Activated T-helper 9 cell treated with anti-CD3 and anti-CD28 coated beads, Interleukin-2, amount 50 U/mL, for 16 hours (primary cell): ENCODE results near the gene ADD2.

ENCODE experiments used
- DNase-seq: peaks from one replicate; pipeline ENCODE4 v3.0.0-alpha.2; 2020; ENCODE audit warnings: low read depth

The ADD2 gene

DNA sequence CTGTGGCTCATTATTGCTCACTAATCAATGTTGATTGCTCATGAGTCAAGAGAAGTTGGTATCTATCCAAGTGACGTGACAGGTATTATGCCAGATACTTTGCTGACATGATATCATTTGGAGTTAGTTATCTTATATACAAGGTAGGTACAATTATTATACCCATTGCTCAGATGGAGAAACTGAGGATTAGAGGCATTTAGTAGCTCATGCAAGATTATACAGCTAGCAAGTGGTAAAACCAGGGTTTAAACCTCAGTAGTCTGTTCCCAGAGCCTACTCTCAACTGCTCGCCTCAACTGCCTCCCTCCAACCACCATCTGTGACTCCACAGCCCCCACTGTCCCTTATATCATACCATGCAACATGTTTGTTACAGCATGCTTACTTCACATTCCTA lies 16.3 kb upstream of the ADD2 start:
- no peak for DNase-seq

DNA sequence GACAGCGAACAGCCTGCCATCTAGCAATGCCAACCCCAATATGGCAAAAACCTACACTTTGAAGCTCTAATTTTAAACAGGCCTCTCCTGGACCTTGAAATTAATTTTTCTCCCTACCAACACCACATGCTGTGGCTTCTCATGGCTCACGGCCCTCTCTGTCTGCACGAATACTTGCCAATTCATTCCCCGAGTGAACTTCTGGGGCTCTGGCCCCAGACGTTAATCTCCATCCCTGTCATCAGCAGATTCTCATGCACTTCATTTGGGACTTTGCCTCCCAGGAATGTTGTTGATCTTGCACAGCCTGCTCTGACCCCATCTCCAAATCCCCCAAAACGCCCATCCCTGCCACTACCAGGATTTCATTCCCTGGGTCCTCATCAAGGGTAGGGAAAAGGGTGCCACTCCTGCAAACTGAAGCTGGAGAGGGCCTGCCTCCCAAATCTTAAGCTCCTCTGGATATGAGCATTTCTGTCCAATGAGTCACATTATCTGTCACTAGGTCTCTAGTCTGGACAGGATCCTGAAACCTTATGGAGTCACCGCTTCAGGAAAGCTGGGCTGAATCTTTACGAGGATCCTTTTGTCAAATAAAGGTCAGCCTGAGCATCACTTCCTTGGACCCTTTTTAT lies 12.0 kb upstream of the ADD2 start:
- DNase-seq = no peak

DNA sequence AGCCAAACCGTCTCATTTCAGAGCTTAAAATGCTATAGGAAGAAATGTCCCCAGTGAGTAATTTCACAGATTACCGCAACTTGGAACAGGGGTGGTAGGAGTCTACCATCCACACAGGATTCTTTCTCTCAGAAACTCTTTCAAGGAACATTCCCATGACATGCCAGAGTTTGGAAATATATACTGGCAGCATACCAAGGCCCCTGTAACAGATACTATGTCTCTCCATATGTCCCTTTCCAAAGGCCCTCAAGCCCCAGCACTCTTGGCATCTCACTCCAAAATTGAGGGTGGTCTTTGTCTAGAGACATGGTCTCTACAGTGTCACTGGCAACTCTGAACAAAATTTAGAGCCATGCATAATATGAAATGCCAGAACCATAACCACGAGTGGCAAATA lies 11.5 kb upstream of the ADD2 start:
- no peak for DNase-seq

DNA sequence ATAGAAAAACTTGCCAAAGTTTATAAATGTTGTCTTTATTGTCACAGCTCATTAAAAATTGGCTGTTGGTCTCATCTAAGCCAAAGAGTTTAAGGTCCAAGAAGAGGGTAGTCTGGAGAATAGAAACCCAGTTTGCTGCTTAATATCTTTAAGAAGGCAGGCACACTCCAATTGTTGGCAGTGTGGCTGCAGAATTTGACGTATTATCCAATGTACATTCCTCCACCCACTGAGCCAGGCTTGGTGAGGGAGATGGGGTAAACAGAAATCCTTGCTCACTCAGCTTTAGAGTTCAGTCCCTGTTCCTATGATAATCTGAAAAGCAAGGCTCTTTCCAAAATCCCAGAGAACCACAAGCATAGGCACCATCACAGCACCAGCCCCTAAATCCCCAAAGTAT lies 10.7 kb upstream of the ADD2 start:
- DNase-seq = no peak

DNA sequence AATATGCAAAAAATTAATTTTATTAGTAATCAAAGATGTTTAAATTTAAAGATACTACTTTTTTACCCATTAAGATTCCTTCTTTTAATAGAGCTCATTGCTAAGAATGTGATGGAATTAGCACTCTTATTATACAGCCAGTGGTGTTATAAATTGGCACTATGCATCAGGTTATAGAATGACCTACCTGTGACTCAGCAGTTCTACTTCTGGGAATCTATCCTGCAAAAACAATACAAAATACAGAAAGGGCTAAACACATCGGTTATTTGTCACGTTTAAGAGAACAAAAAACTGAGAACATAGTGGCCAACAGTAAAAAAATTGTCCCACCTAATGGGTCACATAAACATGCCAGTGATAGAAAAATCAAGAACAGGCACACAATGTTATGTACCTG lies 9.4 kb upstream of the ADD2 start:
- no peak for DNase-seq

DNA sequence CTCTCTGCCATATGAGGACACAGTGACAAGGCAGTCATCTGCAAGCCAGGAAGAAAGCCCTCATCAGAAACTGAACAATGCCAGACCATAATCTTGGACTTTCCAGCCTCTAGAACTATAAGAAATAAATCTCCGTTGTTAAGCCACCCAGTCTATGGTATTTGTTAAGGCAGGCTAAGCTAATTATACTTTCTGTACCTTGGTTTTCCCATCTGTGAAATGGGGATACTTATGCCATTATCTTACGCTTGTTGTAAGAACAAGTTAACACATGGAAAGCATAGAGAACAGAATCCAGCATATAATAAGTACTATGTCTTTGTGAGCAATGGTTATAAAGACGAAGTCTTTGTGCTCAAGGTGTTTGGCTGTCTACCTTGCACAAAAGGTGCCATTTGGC lies 8.3 kb upstream of the ADD2 start:
- no peak for DNase-seq

DNA sequence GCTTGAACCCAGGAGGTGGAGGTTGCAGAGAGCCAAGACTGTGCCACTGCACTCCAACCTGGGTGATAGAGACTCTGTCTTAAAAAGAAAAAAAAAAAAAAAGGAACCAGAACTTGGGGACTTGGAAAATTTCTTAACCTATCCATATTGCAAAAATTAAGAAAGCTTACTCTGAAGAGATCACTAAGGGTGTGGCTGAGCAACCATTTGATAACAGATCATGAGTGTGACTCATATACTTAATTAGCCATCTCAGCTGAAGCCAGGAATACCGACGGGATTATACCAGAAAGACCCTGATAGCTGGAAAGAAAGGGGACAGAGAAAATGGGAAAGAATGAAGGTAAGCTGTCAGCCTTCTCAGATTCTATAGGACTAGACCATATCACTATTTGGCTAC lies 7.1 kb upstream of the ADD2 start:
- no peak for DNase-seq

DNA sequence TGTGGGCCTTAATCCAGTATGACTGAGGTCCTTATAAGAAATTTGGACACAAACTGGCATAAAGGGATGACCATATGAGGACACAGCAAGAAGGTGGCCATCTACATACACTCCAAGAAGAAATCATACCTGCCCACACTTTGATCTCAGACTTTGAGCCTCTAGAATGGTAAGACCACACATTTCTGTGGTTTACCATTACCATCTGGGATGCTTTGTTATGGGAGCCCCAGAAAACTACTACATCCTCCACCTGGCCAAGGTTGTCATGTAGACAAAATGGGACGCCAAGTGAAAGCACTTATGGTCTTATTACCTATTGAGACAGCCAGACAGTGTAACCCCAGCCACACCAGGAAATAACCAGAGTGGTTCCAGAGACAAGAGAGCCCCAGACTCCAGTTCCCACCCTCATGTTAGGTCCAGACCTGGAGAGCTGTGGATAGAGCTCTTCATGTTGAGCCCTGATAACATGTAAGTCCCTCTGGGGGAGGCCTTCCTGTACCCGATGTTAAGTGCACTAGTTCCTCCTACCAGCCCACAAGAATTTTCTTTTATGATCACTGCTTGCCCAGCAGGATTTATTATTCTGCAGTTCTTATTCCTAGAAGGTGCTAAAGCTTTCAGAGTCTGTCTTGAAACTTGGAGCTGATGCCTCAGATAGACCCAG lies 4.6 kb upstream of the ADD2 start:
- DNase-seq = no peak

DNA sequence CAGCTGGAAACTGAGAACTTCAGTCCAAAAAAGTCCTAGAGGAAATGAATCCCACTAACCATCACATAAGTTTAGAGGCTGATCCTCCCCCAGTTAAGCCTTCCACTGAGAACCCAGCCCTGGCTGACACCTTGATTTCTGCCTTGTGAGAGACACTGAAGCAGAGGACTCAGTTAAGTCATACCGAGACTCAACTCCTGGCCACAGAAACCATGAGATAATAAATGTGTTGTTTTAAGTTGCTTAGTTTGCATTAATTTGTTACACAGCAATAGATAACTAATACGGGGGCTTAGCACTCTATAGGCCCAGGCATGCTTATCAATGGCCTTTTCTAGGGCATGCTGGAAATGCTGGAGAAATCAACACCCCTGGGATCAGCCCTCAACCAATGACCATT lies 3.4 kb upstream of the ADD2 start:
- DNase-seq = no peak

DNA sequence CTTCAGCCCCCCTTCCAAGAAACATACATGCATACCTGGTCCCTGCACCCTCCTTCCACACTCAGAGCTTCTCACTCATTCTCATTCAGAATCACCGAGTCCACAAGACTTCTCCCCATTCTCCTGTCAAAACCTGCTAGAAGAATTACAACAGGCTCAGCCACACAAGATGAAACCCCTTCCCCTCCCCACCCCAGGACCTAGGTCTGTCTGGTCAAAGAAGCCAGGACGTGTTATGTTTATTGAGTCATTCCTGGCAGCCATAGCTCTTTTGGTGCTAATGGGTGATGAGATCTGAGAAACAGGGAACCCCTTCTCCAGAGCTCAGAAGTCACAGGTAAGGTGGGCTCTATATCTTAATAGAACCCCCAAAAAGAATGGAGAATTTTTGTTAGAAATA lies 1.4 kb upstream of the ADD2 start:
- DNase-seq = no peak

DNA sequence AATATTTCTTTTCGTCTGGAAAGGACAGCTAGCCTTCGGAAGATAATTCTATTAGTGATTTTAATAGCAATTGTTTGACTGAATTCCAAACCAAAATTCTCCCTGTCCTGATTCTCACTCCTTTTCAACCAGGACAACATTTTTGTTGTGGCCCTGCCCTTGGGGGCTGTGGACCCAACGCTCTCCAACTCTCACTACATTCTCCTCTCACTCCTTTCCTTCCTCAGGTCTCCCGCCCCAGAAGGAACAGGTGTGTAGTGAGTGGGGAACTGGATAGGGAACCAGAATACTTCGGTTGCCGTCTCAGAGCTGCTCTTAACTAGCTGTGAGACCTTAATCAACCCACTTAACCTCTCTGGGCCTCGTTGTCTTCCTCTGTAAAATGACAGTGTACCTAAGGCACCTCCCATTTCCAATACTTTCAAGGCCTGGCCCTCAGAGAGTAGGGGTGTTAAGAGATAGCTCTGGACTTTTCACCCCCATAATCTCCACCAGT lies 638 bp upstream of the ADD2 start:
- DNase-seq = no peak

DNA sequence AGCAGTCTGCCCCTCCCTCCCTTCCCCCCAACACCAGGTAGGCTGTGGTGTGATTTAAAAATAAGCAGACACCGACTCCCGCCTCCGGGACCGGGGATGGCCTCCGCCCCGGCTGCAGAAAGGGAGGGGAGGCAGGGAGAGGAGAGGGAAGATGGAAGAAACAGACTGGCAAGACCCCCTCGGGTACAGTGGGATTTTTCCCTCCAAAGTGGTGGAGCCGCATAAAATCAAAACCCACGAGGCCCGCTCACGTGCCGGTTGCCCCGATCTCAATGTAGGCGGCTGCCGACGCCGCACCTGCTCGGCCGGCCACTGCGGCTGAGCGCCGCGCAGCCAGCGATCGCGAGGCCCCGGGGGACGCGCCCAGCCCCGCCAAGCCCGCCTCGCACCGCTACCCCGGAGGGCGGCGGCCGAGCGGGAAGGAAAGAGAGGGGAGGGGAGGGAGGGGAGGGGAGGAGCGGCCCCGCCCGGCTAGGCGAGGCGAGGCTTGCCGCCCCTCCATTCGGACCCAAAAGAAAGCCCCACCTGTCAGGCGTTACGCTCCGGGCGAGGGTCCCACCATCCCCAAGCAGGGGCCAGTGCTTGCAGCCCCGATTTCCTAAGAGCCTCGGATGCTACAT lies 811 bp downstream of the ADD2 start:
- DNase-seq = no peak

DNA sequence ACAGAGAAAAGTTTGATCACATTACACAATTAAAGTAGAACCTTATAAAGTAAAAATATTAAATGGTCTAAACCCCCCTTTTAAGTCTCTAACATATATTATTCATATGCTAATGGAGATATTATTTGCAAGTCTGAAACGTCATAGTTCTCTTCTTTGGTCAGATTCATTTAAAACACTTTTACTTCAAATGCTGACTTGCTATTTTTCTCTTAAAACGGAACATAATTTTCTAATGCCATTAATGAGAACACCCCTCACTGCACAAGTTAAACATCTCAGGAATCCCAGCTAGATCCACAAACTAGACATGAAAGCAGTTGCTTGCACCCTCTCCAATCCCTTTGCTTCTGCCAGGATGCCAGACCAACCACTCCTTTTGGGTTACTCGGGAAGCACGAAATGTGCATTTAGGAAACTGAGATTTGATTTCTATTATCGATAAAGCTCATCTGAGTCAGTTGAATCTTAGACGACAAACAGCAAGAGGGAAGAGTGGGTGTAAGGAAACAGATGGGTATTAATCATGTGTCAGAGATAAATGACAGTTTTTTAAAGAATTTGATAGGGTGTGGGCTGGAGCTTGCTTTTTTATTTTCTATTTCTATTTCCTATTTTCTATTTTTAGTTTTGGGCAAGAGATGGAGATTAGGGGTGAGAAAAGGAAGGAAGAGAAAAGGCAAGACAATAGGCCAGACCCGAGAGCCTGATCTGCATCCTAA lies 1.5 kb downstream of the ADD2 start:
- no peak for DNase-seq

DNA sequence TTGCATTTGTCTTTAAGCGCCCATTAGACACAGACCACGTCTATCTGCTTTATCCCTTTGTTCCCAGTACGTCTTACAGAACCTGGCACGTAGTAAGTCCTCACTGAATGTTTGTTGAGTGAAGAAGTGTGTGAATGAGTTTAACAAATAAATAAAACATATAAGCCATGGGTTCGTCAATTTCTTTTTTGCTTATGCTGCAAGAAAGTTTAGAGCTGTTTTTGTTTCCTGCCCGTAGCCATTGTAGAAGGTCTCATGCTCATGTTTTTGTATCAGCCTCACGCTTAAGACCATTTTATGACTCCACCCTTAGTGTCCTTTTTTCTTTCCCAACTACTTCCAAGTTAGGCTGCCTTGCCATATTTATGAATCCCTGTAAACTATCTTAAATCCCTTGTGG lies 2.5 kb downstream of the ADD2 start:
- no peak for DNase-seq

DNA sequence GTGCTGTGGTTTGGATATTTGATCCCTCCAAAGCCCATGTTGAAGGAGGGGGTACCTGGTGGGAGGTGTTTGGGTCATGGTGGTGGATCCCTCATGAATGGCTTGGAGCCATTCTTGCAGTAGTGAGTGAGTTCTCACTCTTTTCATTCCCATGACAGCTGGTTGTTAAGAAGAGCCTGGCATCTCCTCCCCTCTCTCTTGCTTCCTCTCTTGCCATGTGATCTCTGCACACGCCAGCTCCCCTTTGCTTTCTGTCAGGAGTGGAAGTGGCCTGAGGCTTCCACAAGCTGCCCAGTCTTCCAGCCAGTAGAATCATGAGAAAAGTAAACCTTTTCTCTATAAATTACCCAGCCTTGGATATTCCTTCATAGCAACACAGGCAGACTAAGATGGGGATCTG lies 8.6 kb downstream of the ADD2 start:
- DNase-seq = no peak

DNA sequence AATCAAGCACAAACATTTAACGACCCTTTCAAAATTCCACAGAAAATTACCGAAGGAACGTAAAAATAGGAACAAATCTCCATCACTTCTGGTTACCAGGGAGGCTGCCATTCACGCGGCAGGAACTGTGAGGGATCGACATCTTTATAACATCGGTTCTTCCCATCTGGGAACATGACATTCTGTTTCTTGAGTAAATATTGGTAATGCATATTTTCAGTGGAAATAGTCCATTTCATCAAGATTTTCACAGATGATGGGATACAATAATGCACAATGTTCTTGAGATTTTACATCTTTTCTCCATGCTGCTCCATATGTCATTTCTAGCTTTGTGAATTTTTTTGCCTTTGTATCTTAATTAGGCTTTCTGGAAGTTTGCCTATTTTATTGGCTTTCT lies 10.0 kb downstream of the ADD2 start:
- DNase-seq = no peak

DNA sequence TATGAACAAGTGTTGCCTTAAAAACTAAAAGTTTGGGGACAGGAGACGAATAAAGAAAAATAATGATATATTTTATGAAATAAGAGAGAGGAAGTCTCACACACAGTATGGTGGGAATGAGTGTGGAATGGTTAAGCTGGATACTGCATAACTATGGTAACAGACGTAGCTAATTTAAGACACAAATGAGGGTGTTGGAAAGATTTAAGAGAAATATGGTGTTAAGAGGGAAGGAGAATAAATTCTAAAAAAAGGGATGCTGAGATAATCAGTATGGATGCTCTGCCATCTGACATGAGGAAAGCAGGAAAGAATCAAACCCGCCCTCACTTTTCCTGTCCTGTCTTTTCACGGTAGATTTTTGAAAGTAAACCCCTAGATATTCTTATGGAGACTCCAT lies 10.6 kb downstream of the ADD2 start:
- no peak for DNase-seq

DNA sequence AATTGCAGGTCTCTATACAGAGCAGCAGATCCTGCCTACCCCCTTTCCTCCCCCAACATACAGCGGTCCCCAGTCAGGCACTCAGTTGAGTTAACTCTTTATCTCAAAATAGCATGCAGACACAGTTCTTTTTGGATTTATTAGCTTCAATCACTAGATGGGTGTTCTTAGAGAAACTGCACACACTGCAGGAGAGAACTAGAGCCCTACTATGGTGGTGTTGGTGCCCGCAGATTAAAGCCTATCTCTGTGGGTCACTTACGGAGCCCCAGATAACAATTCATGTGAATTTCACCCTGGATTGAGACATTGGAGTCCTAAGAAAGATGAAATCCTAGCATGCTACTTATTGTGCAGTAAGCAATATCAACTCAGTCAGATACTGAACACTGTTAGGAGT lies 11.9 kb downstream of the ADD2 start:
- DNase-seq = no peak

DNA sequence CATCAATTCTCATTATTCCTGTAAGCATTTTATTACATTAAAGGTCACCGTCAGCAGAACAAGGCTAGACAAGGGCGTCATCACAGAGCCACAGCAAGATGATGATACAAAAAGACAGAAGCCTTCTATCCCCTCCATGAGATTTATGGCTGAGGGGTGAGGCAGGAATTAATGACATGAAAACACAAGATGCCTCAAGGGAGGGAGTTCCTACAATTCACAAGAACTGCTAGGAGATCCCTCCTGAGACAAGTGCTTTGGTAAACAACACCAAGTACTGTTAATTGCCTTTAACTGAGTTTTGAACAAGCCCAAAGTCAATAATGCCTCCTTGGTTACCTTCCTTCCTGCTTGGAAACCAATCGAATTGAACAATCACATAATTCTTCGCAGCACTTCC lies 14.1 kb downstream of the ADD2 start:
- no peak for DNase-seq

DNA sequence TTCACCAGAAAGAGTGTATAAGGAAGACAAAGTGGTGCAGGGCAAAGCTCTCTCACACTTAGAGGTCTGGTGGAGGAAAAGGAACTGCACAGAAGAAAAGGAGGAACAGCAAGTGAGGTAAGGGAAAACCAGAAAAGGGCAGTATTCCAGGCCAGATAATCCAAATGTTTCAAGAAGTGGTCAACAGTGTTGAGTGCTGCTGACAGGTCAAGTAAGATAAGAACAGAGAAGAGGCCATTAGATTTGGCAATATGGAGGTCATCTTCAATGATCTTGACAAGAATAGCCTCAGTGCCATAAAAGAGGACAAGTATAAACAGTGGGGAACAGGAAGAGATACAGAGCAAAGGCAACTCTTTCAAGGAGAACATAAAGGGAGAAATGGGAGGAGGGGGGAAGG lies 15.0 kb downstream of the ADD2 start:
- DNase-seq = no peak

DNA sequence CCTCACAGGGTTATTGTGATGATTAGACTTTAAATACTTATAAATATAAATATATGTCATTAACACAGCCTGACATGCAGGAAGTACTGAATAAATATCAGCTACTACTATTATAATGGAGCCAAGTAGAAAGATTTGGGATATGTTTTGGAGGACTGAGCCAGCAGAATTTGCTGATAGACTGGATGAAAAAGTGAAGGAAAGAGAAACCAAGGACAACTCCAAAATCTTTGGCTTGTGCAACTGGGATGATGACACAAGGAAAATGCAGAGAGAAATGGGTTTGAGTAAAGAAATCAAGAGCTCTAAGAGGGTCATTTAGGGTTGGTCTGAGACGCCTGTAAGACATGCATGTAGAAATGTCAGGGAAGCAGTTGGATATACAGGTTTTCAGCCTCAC lies 15.6 kb downstream of the ADD2 start:
- no peak for DNase-seq

DNA sequence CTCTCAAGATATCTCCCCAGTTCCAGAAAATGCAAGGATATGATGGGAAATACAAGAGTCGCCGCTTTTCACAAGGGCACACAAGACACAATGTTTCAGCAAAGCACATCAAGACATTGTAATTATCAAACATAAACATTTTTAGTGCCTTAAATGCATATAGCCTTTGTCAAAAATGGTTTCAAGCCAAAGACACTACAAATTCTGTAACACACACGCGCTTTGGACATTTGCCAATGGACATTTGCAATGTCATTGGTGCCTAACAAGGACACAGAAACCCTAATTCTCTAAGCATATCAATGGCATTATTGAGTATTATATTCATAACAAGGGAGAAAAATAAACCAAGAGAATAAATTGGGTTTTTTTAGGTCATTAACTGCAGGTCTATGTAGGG lies 16.1 kb downstream of the ADD2 start:
- DNase-seq = no peak

DNA sequence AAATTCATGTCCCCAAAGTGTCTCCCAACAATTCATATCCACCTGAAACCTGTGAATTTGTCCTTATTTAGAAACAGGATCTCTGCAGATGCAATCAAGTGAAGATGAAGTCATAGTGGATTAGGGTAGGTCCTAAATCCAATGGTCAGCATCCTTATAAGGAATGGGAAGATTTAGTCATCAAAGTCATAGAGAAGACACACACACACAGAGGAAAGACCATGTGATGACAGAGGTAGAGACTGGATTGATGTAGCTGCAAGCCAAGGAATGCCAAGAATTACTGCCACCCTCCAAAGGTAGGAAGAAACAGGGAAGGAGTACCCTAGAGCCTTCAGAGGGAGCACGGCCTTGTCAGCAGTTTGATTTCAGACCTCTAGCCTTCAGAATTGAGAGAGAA lies 17.7 kb downstream of the ADD2 start:
- no peak for DNase-seq
